OCI-LY1 (cell line): ENCODE data around the gene HMG20A.

Source experiments
- H2AFZ ChIP-seq: fragments of 200-600 bp; sonication (generic), shearing (Covaris generic); 2 replicates; pipeline ENCODE4 v1.6.0; 2014; ENCODE audit warnings: antibody characterized with exemption, mild to moderate bottlenecking, low read length
- H3F3A ChIP-seq: fragments of 200-600 bp; sonication (generic), shearing (Covaris generic); 2 replicates; pipeline ENCODE4 v1.6.0; 2014; ENCODE audit warnings: mild to moderate bottlenecking, antibody characterized with exemption, low read length, moderate library complexity; ENCODE audit not compliant: insufficient read depth
- H3K27ac ChIP-seq: fragments of 200-600 bp; sonication (generic); 2 replicates; pipeline ENCODE4 v1.5.1; 2014; ENCODE audit warnings: low read length, mixed run types, mild to moderate bottlenecking, low read depth; ENCODE audit not compliant: poor library complexity, severe bottlenecking
- H3K27me3 ChIP-seq: fragments of 200-600 bp; sonication (generic); 2 replicates; pipeline ENCODE4 v1.6.0; 2014; ENCODE audit warnings: antibody characterized with exemption, mild to moderate bottlenecking, low read length, moderate library complexity; ENCODE audit not compliant: insufficient read depth
- H3K36me3 ChIP-seq: fragments of 200-600 bp; sonication (generic); 2 replicates; pipeline ENCODE4 v1.6.1; 2014; ENCODE audit warnings: mild to moderate bottlenecking, antibody characterized with exemption, low read length, moderate library complexity, mixed read lengths; ENCODE audit not compliant: insufficient read depth
- H3K4me1 ChIP-seq: fragments of 200-600 bp; sonication (generic); 2 replicates; pipeline ENCODE4 v1.5.1; 2014; ENCODE audit warnings: mild to moderate bottlenecking, low read length, moderate library complexity; ENCODE audit not compliant: insufficient read depth, severe bottlenecking
- H3K4me2 ChIP-seq: fragments of 200-600 bp; sonication (generic), shearing (Covaris generic); 2 replicates; pipeline ENCODE4 v1.6.1; 2014; ENCODE audit warnings: low read length
- H3K4me3 ChIP-seq: fragments of 200-600 bp; sonication (generic); 2 replicates; pipeline ENCODE4 v1.5.1; 2014; ENCODE audit warnings: low read length, low read depth, mild to moderate bottlenecking, mixed read lengths; ENCODE audit not compliant: poor library complexity, severe bottlenecking
- H3K79me2 ChIP-seq: fragments of 200-600 bp; shearing (Covaris generic); 2 replicates; pipeline ENCODE4 v1.6.1; 2016; ENCODE audit warnings: mixed run types, low read length, mixed read lengths; ENCODE audit not compliant: insufficient read depth
- H3K9ac ChIP-seq: fragments of 200-600 bp; sonication (generic), shearing (Covaris generic); 2 replicates; pipeline ENCODE4 v1.6.1; 2014; ENCODE audit warnings: mild to moderate bottlenecking, low read length, mixed read lengths
- H3K9me2 ChIP-seq: fragments of 200-600 bp; sonication (generic), shearing (Covaris generic); 2 replicates; pipeline ENCODE4 v1.6.1; 2014; ENCODE audit warnings: low read depth, mild to moderate bottlenecking, low read length, mixed read lengths
- H3K9me3 ChIP-seq: fragments of 200-600 bp; shearing (Covaris generic); 2 replicates; pipeline ENCODE4 v1.6.1; 2014; ENCODE audit warnings: low read length, mixed read lengths
- H4K20me1 ChIP-seq: fragments of 200-600 bp; sonication (generic), shearing (Covaris generic); 2 replicates; pipeline ENCODE4 v1.6.0; 2016; ENCODE audit warnings: mild to moderate bottlenecking, low read length; ENCODE audit not compliant: insufficient read depth
- CTCF ChIP-seq: fragments of 200-600 bp; sonication (generic), shearing (Covaris generic); IDR thresholded peaks from 2 replicates; pipeline ENCODE4 v1.5.1; 2017; ENCODE audit warnings: mild to moderate bottlenecking, antibody characterized with exemption, low read length, moderate library complexity, mixed read lengths
- EZH2 ChIP-seq: fragments of 200-600 bp; sonication (generic), shearing (Covaris generic); IDR thresholded peaks from 2 replicates; pipeline ENCODE4 v1.8.0; 2017; ENCODE audit warnings: borderline replicate concordance, mixed run types, mild to moderate bottlenecking, antibody characterized with exemption, low read length, moderate library complexity, mixed read lengths

HMG20A gene

GRCh38 chr15:77410701-77411618 is 9.7 kb upstream of the HMG20A start:
- no peaks in the 10 kb centered on the region for H3K9me3 ChIP-seq
- no peak overlapping the region for H2AFZ ChIP-seq
- no peak overlapping the region for H3K4me2 ChIP-seq
- no peaks in the 10 kb centered on the region for H3K9me2 ChIP-seq
- no peak overlapping the region for H3K4me3 ChIP-seq
- no peaks in the 10 kb centered on the region for H3K79me2 ChIP-seq
- H3K27ac ChIP-seq, result no peak overlapping the region
- H3K36me3 ChIP-seq, result no peaks in the 10 kb centered on the region; the same call in 1 of the 2 replicates
- no peak for TF ChIP-seq EZH2
- TF ChIP-seq CTCF, result no peak
- no peaks in the 10 kb centered on the region; the same call in 1 of the 2 replicates for H3K27me3 ChIP-seq
- H3K9ac ChIP-seq, result no peak overlapping the region
- H3K4me1 ChIP-seq, result no peaks in the 10 kb centered on the region
- H4K20me1 ChIP-seq, result peaks cover 3% of the 10 kb centered on the region; the same call in 1 of the 2 replicates
- no peaks in the 10 kb centered on the region; the same call in 1 of the 2 replicates for H3F3A ChIP-seq

- no peaks in the 10 kb centered on the region; the same call in 1 of the 2 replicates for H3K27me3 ChIP-seq
- H2AFZ ChIP-seq, result no peak overlapping the region
- no peak overlapping the region for H3K9ac ChIP-seq
- H3K36me3 ChIP-seq, result no peaks in the 10 kb centered on the region; the same call in 1 of the 2 replicates
- H3K4me2 ChIP-seq, result no peak overlapping the region
- no peaks in the 10 kb centered on the region for H3K9me3 ChIP-seq
- no peaks in the 10 kb centered on the region for H3K79me2 ChIP-seq
- no peaks in the 10 kb centered on the region for H3K4me1 ChIP-seq
- H3K27ac ChIP-seq, result no peak overlapping the region
- H4K20me1 ChIP-seq, result peaks cover 3% of the 10 kb centered on the region; the same call in 1 of the 2 replicates
- no peaks in the 10 kb centered on the region; the same call in 1 of the 2 replicates for H3F3A ChIP-seq
- no peak overlapping the region for H3K4me3 ChIP-seq
- no peaks in the 10 kb centered on the region for H3K9me2 ChIP-seq
- no peak for TF ChIP-seq EZH2
- TF ChIP-seq CTCF, result no peak
Observed at GRCh38 chr15:77411619-77411976, 9.1 kb upstream of the HMG20A start.

GRCh38 chr15:77412972-77413698 is 7.6 kb upstream of the HMG20A start:
- H3K36me3 ChIP-seq, result no peaks in the 10 kb centered on the region
- TF ChIP-seq EZH2, result no peak
- TF ChIP-seq CTCF, result no peak
- no peak overlapping the region for H3K27ac ChIP-seq
- no peak overlapping the region for H3K9ac ChIP-seq
- peaks cover 3% of the 10 kb centered on the region; the same call in 1 of the 2 replicates for H4K20me1 ChIP-seq
- no peak overlapping the region for H3K4me3 ChIP-seq
- no peak overlapping the region for H3K4me2 ChIP-seq
- H3F3A ChIP-seq, result no peaks in the 10 kb centered on the region; the same call in 1 of the 2 replicates
- no peaks in the 10 kb centered on the region for H3K9me3 ChIP-seq
- no peaks in the 10 kb centered on the region for H3K27me3 ChIP-seq
- no peaks in the 10 kb centered on the region for H3K79me2 ChIP-seq
- no peaks in the 10 kb centered on the region for H3K4me1 ChIP-seq
- H2AFZ ChIP-seq, result no peak overlapping the region
- H3K9me2 ChIP-seq, result no peaks in the 10 kb centered on the region
